ENCODE results near the gene AFAP1L2.

AFAP1L2 gene

DNA sequence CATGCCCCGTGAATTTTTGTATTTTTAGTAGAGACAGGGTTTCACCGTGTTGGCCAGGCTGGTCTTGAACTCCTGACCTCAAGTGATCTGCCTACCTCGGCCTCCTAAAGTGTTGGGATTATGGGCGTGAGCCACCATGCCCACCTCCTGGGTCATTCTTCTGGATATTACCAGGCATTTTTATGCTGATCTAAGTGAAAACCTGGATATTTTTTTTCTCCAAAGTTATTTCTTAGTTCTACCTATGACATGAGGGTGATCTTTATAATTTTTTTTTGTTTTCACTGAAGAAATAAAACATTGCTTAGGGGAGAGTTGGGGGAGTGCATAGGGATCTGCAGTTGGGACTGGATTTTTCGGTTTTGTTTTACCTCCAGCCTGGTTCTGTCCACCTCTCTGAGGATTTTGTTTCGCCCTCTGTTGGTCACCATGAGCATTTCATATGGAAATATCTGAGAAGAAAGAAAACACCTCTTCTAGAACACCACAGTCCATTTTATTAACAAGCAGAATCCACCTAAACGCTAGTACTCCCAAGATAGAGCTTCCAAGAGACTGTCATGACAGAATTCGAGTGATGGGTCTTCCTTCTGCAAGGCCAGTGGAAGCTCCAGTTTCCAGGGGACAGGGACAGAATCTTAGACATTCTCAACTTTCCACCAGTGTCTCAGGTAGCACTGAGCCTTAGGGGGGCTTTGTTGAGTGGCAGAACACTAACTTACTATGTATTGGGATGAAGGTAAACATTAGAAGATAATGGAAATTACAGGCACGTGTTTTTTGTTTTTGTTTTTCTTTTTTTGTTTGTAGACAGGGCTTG, 33.4 kb upstream of the AFAP1L2 start:
- Histone ChIP-seq H3K9me2 (replicated peaks; ENCODE audit: control insufficient read depth, low read length) (no peaks in the 10 kb centered on the region), H3K4me2 (ENCODE audit: low read length) (no peak overlapping the region), H3K4me3 (ENCODE audit: low read length) (no peak overlapping the region), H3K27me3 (ENCODE audit: control insufficient read depth, low read length) (no peaks in the 10 kb centered on the region), H3K36me3 (ENCODE audit: control insufficient read depth, low read length) (peaks cover 78% of the 10 kb centered on the region), H3K79me2 (ENCODE audit: control insufficient read depth, low read length) (no peaks in the 10 kb centered on the region), H3K4me1 (ENCODE audit: control insufficient read depth, low read length) (no peaks in the 10 kb centered on the region), H3K9me3 (ENCODE audit: control insufficient read depth, insufficient read depth, low read length) (no peaks in the 10 kb centered on the region), H4K20me1 (ENCODE audit: control insufficient read depth, insufficient read depth, low read depth, low read length) (no peaks in the 10 kb centered on the region), H3F3A (ENCODE audit: control insufficient read depth, insufficient read depth) (no peaks in the 10 kb centered on the region), H3K27ac (ENCODE audit: low read depth, low read length) (no peak overlapping the region)
- TF ChIP-seq EZH2phosphoT487 (IDR thresholded peaks at IDR 0.05; ENCODE audit: borderline replicate concordance, low read length) = no peak
- TF ChIP-seq, protein P1, sequence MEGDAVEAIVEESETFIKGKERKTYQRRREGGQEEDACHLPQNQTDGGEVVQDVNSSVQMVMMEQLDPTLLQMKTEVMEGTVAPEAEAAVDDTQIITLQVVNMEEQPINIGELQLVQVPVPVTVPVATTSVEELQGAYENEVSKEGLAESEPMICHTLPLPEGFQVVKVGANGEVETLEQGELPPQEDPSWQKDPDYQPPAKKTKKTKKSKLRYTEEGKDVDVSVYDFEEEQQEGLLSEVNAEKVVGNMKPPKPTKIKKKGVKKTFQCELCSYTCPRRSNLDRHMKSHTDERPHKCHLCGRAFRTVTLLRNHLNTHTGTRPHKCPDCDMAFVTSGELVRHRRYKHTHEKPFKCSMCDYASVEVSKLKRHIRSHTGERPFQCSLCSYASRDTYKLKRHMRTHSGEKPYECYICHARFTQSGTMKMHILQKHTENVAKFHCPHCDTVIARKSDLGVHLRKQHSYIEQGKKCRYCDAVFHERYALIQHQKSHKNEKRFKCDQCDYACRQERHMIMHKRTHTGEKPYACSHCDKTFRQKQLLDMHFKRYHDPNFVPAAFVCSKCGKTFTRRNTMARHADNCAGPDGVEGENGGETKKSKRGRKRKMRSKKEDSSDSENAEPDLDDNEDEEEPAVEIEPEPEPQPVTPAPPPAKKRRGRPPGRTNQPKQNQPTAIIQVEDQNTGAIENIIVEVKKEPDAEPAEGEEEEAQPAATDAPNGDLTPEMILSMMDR (IDR thresholded peaks at IDR 0.05; ENCODE audit: low read depth, low read length, poor library complexity, severe bottlenecking) = peak; percentile 45

DNA sequence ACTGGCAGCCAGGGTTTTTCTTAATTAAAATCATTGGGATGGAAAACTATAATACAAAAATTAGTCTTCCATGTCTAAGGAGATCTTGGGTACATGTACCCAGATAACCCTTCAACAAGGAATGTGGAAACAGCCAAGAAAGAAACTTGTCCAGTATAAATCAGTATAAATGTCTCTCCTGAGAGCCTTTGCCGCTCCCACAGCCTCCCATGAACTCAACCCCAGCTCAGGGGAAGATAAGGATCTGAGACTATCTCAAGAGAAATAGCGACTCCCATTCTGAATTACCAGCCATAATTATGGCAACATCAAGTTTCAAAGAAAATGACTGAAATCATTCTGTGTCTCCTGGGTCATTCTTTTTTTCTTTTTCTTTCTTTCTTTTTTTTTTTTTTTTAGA, 32.6 kb upstream of the AFAP1L2 start:
- Histone ChIP-seq H3F3A (ENCODE audit: control insufficient read depth, insufficient read depth) (no peaks in the 10 kb centered on the region), H3K27ac (ENCODE audit: low read depth, low read length) (no peak overlapping the region), H3K36me3 (ENCODE audit: control insufficient read depth, low read length) (peaks cover 70% of the 10 kb centered on the region)

DNA sequence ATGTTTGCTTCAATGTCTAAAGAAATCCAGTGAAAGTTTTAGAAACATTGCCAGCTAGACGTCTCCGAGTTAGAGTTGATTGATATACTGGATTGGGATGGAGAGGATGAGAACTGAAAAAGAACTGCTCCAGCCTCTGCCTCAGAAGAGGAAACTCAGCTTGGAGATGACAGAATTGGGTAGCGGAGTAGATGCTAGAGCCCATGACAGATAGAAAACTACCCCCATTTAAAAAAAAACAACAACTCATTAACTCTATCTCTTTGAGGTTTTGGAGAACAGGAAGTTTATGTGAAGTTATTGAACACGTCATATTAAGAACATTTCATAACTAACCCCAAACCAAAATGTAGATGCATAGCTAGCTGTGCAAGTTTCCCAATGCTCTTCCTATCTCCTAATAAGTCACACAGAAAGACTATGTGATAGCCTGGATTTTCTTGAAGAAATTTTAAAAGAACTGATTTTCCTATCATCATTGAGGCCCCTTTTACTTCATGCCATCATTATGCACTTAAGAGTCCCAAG, 28.3 kb upstream of the AFAP1L2 start:
- H3F3A ChIP-seq (ENCODE audit: control insufficient read depth, insufficient read depth) = no peaks in the 10 kb centered on the region
- no peaks in the 10 kb centered on the region for H3K79me2 ChIP-seq (ENCODE audit: control insufficient read depth, low read length)
- H3K9me3 ChIP-seq (ENCODE audit: control insufficient read depth, insufficient read depth, low read length) = no peaks in the 10 kb centered on the region
- no peaks in the 10 kb centered on the region for H3K4me1 ChIP-seq (ENCODE audit: control insufficient read depth, low read length)
- no peaks in the 10 kb centered on the region for H3K27me3 ChIP-seq (ENCODE audit: control insufficient read depth, low read length)
- TF ChIP-seq EZH2phosphoT487 (IDR thresholded peaks at IDR 0.05; ENCODE audit: borderline replicate concordance, low read length) = no peak
- H3K27ac ChIP-seq (ENCODE audit: low read depth, low read length) = no peak overlapping the region
- H4K20me1 ChIP-seq (ENCODE audit: control insufficient read depth, insufficient read depth, low read depth, low read length) = no peaks in the 10 kb centered on the region
- H3K4me2 ChIP-seq (ENCODE audit: low read length) = no peak overlapping the region
- H3K36me3 ChIP-seq (ENCODE audit: control insufficient read depth, low read length) = peaks cover 27% of the 10 kb centered on the region
- no peak overlapping the region for H3K4me3 ChIP-seq (ENCODE audit: low read length)
- H3K9me2 ChIP-seq (replicated peaks; ENCODE audit: control insufficient read depth, low read length) = no peaks in the 10 kb centered on the region

More for the DNA sequence above, 32.6 kb upstream of the AFAP1L2 start:
- TF ChIP-seq EZH2phosphoT487 (IDR thresholded peaks at IDR 0.05; ENCODE audit: borderline replicate concordance, low read length) = no peak
- TF ChIP-seq, protein P1 (IDR thresholded peaks at IDR 0.05; ENCODE audit: low read depth, low read length, poor library complexity, severe bottlenecking) = no peak
- no peaks in the 10 kb centered on the region for H3K9me3 ChIP-seq (ENCODE audit: control insufficient read depth, insufficient read depth, low read length)
- H3K27me3 ChIP-seq (ENCODE audit: control insufficient read depth, low read length) = no peaks in the 10 kb centered on the region
- no peaks in the 10 kb centered on the region for H3K4me1 ChIP-seq (ENCODE audit: control insufficient read depth, low read length)
- H3K4me3 ChIP-seq (ENCODE audit: low read length) = no peak overlapping the region
- H3K4me2 ChIP-seq (ENCODE audit: low read length) = no peak overlapping the region
- no peaks in the 10 kb centered on the region for H4K20me1 ChIP-seq (ENCODE audit: control insufficient read depth, insufficient read depth, low read depth, low read length)
- no peaks in the 10 kb centered on the region for H3K79me2 ChIP-seq (ENCODE audit: control insufficient read depth, low read length)
- H3K9me2 ChIP-seq (replicated peaks; ENCODE audit: control insufficient read depth, low read length) = no peaks in the 10 kb centered on the region
